Lower leg skin (tissue), 3 donors: ENCODE data around the gene PIP4P1.

Source experiments
- CTCF ChIP-seq, 3 donors: fragments of 450-650 bp; IDR thresholded peaks; one replicate each; pipeline ENCODE4 v1.5.1; 2016; ENCODE audit warnings: antibody characterized with exemption in 3 of 3, mild to moderate bottlenecking in 3 of 3, moderate library complexity in 2 of 3
- POLR2A ChIP-seq, 2 donors: fragments of 450-650 bp; IDR thresholded peaks; one replicate each; pipeline ENCODE4 v1.6.1; 2016 to 2017; ENCODE audit warnings: antibody characterized with exemption in 2 of 2, mild to moderate bottlenecking in 1 of 2, moderate library complexity in 1 of 2

GRCh38 chr14:20482382-20482781 is 21.1 kb upstream of the PIP4P1 start:
- TF ChIP-seq CTCF (IDR thresholded peaks at IDR 0.05): no peak
- TF ChIP-seq POLR2A (IDR thresholded peaks at IDR 0.05): no peak
